ENCODE measurements around the gene DEFB116.

GRCh38 chr20:31355981-31356380 lies 47.6 kb upstream of the DEFB116 start:
- TF ChIP-seq CTCF (IDR thresholded peaks at IDR 0.05) (no peak), POLR2A (IDR thresholded peaks at IDR 0.05) (no peak)
